ENCODE measurements around the gene SOBP. TPM values are rescaled to one million over a fixed set of nuclear protein-coding genes. Genes with fewer than 3 reads are reported as not detected.

The SOBP gene
- total and polyA plus RNA-seq, 2 donors (not counting 3 experiments of a cell fraction or from before 2014, with no cell fraction given): 0.35 to 6.6 TPM

DNA sequence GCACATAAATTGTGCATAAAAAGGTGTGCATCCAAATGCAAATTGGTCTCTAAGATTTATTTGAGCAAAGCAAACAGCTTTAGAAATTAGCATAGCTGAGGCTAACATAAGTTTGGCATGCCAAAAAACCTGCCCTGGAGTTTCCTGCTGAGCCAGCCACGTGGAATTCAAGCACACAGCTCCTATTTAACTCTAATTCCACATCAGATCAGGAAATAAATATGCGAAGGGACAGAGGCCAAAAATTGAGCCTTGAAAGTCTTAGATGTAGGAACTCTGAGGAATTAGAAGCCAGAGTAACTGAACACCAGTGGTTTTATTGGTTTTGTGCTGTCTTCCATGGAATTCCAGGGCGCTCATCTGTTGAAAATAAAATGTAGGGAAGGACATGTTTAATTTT, 19.6 kb downstream of the SOBP start:
- Histone ChIP-seq H3K4me3 (replicated peaks in 1 of 3; ENCODE audit: insufficient read depth in 1 of 3, low read depth in 1 of 3, low read length in 3 of 3) (no peak overlapping the region), H3K4me1 (ENCODE audit: control insufficient read depth, extremely low read depth, insufficient read depth, low read length) (peaks cover 6% of the 10 kb centered on the region), H2AFZ (ENCODE audit: low read depth, low read length) (no peak overlapping the region), H3K27me3 (ENCODE audit: control insufficient read depth in 2 of 2, insufficient read depth in 2 of 2, low read length in 2 of 2) (no peaks in the 10 kb centered on the region), H4K20me1 (replicated peaks; ENCODE audit: control insufficient read depth, extremely low read depth, insufficient read depth, low read length) (no peaks in the 10 kb centered on the region), H3K79me2 (ENCODE audit: control insufficient read depth, insufficient read depth, low read length) (no peaks in the 10 kb centered on the region), H3K36me3 (ENCODE audit: control insufficient read depth in 2 of 2, extremely low read depth in 1 of 2, insufficient read depth in 2 of 2, low read length in 2 of 2) (no peaks in the 10 kb centered on the region), H3K9me3 (replicated peaks; ENCODE audit: control insufficient read depth, insufficient read depth, low read length) (no peaks in the 10 kb centered on the region), H3K9ac (replicated peaks; ENCODE audit: extremely low read depth, insufficient read depth, low read length) (no peak overlapping the region), H3K4me2 (ENCODE audit: insufficient read depth, low read length) (no peak overlapping the region), H3K9me1 (replicated peaks; ENCODE audit: control insufficient read depth, extremely low read depth, insufficient read depth, low read length) (no peaks in the 10 kb centered on the region), H3K27ac (ENCODE audit: insufficient read depth, low read depth, low read length) (no peak overlapping the region)
- TF ChIP-seq GATA2 (IDR thresholded peaks at IDR 0.05; ENCODE audit: insufficient read depth, insufficient read length, low read depth, low read length) (no peak), MYC (IDR thresholded peaks at IDR 0.05; ENCODE audit: low read depth, low read length) (no peak), EZH2 (IDR thresholded peaks at IDR 0.05; ENCODE audit: borderline replicate concordance, low read depth, low read length, severe bottlenecking) (no peak), CTCF (IDR thresholded peaks at IDR 0.05; ENCODE audit: extremely low read depth in 1 of 2, insufficient read depth in 1 of 2, low read depth in 1 of 2, low read length in 2 of 2) (no peak), POLR2AphosphoS5 (IDR thresholded peaks at IDR 0.05; ENCODE audit: insufficient read depth, low read depth, low read length) (no peak), POLR2A (IDR thresholded peaks at IDR 0.05; ENCODE audit: low read depth, low read length) (no peak), JUN (IDR thresholded peaks at IDR 0.05; ENCODE audit: borderline replicate concordance, insufficient read depth, insufficient read length, low read depth) (no peak), FOS (IDR thresholded peaks at IDR 0.05; ENCODE audit: borderline replicate concordance, insufficient read depth, low read length) (no peak)
- TF ChIP-seq, protein P1, sequence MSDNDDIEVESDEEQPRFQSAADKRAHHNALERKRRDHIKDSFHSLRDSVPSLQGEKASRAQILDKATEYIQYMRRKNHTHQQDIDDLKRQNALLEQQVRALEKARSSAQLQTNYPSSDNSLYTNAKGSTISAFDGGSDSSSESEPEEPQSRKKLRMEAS (IDR thresholded peaks at IDR 0.05; ENCODE audit: insufficient read depth, insufficient read length): no peak
- CTCF ChIA-PET: interaction anchor here (1.2 to 1.6 kb wide), 3 partner anchors 20 to 395 kb away, joined by 3 to 12 read pairs (median 4); partner anchors contain the start of gene SOBP
- POLR2A ChIA-PET: no interaction called here
- intact Hi-C loops (cut with micrococcal nuclease): no loop called here
- dilution Hi-C loops (cut with MboI; ENCODE audit: extremely low pct_ligation_motif_present, low sequenced_read_pairs): no loop called here
- BruUV-seq (replicated peaks): no TSS peak
- FAIRE-seq: peak; percentile 24
- peak; percentile 22 for DNase-seq (ENCODE audit: low read depth, low spot score)
